Measurements from ENCODE around the gene ACSS1. TPM values are rescaled to one million over a fixed set of nuclear protein-coding genes. Genes with fewer than 3 reads are reported as not detected.
"Not testable (repeated sequence)": the region's sequence is repeated elsewhere in the genome, so short reads cannot be mapped to it uniquely, and the experiment has no call there.

The ACSS1 gene
- total RNA-seq, 1 experiment from 2014 or later = 1.5 TPM

DNA sequence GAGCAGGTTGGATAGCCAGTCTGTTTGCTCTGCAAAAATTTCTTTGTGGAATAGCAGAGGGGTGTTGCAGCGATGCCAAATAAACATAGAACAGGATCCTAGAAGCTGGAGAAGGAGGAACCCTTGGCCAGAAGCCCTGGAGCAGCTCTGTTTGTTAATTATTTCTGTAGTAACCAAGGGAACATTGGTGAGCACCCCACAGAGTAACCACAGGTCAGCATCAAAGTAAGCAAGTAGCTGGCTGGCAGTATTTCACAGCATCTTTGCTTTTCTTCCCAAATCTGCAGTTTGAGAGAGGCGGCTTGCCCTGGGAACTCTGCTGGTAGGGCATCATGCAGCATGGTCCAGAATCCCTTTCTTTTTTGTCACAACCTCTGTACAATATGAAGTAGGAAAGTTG is 52.7 kb downstream of the ACSS1 start (continued):
- TF ChIP-seq, protein P1, sequence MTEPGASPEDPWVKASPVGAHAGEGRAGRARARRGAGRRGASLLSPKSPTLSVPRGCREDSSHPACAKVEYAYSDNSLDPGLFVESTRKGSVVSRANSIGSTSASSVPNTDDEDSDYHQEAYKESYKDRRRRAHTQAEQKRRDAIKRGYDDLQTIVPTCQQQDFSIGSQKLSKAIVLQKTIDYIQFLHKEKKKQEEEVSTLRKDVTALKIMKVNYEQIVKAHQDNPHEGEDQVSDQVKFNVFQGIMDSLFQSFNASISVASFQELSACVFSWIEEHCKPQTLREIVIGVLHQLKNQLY (CRISPR knock-in tag; IDR thresholded peaks at IDR 0.05) = no peak
- TF ChIP-seq TEAD4 (CRISPR knock-in tag; IDR thresholded peaks at IDR 0.05) (no peak), ATF1 (CRISPR knock-in tag; IDR thresholded peaks at IDR 0.05) (no peak), SMAD4 (CRISPR knock-in tag; IDR thresholded peaks at IDR 0.05) (no peak)
- TF ChIP-seq, protein P2, sequence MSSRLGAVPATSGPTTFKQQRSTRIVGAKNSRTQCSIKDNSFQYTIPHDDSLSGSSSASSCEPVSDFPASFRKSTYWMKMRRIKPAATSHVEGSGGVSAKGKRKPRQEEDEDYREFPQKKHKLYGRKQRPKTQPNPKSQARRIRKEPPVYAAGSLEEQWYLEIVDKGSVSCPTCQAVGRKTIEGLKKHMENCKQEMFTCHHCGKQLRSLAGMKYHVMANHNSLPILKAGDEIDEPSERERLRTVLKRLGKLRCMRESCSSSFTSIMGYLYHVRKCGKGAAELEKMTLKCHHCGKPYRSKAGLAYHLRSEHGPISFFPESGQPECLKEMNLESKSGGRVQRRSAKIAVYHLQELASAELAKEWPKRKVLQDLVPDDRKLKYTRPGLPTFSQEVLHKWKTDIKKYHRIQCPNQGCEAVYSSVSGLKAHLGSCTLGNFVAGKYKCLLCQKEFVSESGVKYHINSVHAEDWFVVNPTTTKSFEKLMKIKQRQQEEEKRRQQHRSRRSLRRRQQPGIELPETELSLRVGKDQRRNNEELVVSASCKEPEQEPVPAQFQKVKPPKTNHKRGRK (CRISPR knock-in tag; IDR thresholded peaks at IDR 0.05; ENCODE audit: borderline replicate concordance) = no peak

DNA sequence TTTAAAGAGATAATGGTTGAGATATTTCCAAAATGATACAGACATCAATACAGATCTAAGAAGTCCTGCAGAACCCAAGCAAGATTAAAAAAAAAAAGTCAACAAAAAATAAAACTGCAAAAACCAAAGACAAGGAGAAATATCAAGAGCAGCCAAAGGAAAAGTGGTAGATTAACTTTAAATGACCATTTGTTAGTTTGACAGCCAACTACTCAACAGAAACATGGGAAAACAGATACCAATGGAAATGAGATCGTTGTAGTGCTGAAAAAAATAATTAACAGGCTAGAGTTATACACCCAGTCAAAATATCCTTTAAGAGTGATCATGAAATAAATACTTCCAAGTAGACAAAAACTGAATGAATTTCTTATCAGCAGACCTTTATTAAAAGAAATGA is 54.9 kb downstream of the ACSS1 start:
- ATAC-seq (no peak), DNase-seq (ENCODE audit: low spot score) (no peak)
- Mint-ChIP-seq H3K4me3 (no peak overlapping the region), H3K27me3 (ENCODE audit: low read depth) (peaks cover 4% of the 10 kb centered on the region; the same call in 1 of the 2 replicates), H3K27ac (no peak overlapping the region), H3K4me1 (no peaks in the 10 kb centered on the region), H3K36me3 (no peaks in the 10 kb centered on the region), H3K9me3 (peaks cover 8% of the 10 kb centered on the region)
- POLR2A ChIA-PET = no interaction called here
- TF ChIP-seq ZNF263 (CRISPR knock-in tag; IDR thresholded peaks at IDR 0.05; ENCODE audit: low read depth) (no peak), GABPB1 (CRISPR knock-in tag; IDR thresholded peaks at IDR 0.05) (no peak), ZNF232 (CRISPR knock-in tag; IDR thresholded peaks at IDR 0.05) (no peak), ZNF317 (CRISPR knock-in tag; IDR thresholded peaks at IDR 0.05; ENCODE audit: borderline replicate concordance, low read depth) (0 out of 2 replicates have a peak, but pooled peaks have one; percentile 36), JAZF1 (CRISPR knock-in tag; IDR thresholded peaks at IDR 0.05) (no peak)
- TF ChIP-seq, protein P3, sequence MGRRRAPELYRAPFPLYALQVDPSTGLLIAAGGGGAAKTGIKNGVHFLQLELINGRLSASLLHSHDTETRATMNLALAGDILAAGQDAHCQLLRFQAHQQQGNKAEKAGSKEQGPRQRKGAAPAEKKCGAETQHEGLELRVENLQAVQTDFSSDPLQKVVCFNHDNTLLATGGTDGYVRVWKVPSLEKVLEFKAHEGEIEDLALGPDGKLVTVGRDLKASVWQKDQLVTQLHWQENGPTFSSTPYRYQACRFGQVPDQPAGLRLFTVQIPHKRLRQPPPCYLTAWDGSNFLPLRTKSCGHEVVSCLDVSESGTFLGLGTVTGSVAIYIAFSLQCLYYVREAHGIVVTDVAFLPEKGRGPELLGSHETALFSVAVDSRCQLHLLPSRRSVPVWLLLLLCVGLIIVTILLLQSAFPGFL (CRISPR knock-in tag; IDR thresholded peaks at IDR 0.05; ENCODE audit: borderline replicate concordance) = no peak
- TF ChIP-seq, protein P4, sequence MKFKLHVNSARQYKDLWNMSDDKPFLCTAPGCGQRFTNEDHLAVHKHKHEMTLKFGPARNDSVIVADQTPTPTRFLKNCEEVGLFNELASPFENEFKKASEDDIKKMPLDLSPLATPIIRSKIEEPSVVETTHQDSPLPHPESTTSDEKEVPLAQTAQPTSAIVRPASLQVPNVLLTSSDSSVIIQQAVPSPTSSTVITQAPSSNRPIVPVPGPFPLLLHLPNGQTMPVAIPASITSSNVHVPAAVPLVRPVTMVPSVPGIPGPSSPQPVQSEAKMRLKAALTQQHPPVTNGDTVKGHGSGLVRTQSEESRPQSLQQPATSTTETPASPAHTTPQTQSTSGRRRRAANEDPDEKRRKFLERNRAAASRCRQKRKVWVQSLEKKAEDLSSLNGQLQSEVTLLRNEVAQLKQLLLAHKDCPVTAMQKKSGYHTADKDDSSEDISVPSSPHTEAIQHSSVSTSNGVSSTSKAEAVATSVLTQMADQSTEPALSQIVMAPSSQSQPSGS (CRISPR knock-in tag; IDR thresholded peaks at IDR 0.05; ENCODE audit: borderline replicate concordance, low read depth) = no peak
- TF ChIP-seq, protein P1 (CRISPR knock-in tag; IDR thresholded peaks at IDR 0.05) = no peak
- CTCF ChIA-PET = no interaction called here

DNA sequence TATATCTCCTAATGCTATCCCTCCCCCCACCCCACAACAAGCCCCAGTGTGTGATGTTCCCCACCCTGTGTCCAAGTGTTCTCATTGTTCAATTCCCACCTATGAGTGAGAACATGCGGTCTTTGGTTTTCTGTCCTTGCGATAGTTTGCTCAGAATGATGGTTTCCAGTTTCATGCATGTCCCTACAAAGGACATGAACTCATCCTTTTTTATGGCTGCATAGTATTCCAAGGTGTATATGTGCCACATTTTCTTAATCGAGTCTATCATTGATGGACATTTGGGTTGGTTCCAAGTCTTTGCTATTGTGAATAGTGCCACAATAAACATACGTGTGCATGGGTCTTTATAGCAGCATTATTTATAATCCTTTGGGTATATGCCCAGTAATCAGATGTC is 56.6 kb downstream of the ACSS1 start:
- H3K27ac Mint-ChIP-seq; POLR2A ChIA-PET; H3K4me3 Mint-ChIP-seq; H3K27me3 Mint-ChIP-seq (ENCODE audit: low read depth); DNase-seq (ENCODE audit: low spot score); H3K4me1 Mint-ChIP-seq; H3K9me3 Mint-ChIP-seq; CTCF ChIA-PET; ATAC-seq; H3K36me3 Mint-ChIP-seq: not testable (repeated sequence)

DNA sequence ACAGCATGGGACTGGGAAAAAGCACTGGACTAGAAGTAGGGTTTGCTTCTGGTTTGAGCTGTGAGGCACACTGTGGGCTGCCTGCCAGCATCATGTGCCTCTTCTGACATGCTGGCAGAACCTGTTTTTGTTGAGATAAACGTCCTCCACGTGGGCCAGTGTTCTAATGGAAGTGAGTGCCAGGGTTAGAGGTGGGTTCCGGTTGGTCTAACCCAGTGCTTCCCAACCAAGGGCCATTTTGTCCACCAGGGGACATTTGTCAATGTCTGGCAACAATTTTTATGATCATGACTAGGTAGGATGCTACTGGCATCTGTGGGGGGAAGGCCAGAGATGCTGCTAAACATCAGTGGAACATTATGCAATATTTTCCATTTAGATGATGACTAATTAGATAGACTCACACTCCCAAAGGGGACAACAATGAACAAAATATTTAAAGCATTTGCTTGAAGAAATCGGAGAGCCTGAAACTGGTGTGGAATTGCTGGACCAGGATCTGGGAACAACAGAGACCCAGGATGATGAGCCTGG is 57.6 kb downstream of the ACSS1 start:
- Mint-ChIP-seq H3K36me3 (no peaks in the 10 kb centered on the region), H3K9me3 (peaks cover 8% of the 10 kb centered on the region), H3K27me3 (ENCODE audit: low read depth) (peaks cover 4% of the 10 kb centered on the region; the same call in 1 of the 2 replicates), H3K4me1 (no peaks in the 10 kb centered on the region), H3K4me3 (no peak overlapping the region), H3K27ac (no peak overlapping the region)
- ChIA-PET POLR2A (no interaction called here), CTCF (no interaction called here)
- DNase-seq (ENCODE audit: low spot score) = no peak
- ATAC-seq = no peak
- no peak for TF ChIP-seq TEAD1 (CRISPR knock-in tag; IDR thresholded peaks at IDR 0.05)
- TF ChIP-seq, protein P5, sequence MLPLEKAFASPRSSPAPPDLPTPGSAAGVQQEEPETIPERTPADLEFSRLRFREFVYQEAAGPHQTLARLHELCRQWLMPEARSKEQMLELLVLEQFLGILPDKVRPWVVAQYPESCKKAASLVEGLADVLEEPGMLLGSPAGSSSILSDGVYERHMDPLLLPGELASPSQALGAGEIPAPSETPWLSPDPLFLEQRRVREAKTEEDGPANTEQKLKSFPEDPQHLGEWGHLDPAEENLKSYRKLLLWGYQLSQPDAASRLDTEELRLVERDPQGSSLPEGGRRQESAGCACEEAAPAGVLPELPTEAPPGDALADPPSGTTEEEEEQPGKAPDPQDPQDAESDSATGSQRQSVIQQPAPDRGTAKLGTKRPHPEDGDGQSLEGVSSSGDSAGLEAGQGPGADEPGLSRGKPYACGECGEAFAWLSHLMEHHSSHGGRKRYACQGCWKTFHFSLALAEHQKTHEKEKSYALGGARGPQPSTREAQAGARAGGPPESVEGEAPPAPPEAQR (CRISPR knock-in tag; IDR thresholded peaks at IDR 0.05) = no peak
- TF ChIP-seq ETV6 (CRISPR knock-in tag; IDR thresholded peaks at IDR 0.05) = no peak
- TF ChIP-seq, protein P1 (CRISPR knock-in tag; IDR thresholded peaks at IDR 0.05) = no peak
- TF ChIP-seq, protein P6, sequence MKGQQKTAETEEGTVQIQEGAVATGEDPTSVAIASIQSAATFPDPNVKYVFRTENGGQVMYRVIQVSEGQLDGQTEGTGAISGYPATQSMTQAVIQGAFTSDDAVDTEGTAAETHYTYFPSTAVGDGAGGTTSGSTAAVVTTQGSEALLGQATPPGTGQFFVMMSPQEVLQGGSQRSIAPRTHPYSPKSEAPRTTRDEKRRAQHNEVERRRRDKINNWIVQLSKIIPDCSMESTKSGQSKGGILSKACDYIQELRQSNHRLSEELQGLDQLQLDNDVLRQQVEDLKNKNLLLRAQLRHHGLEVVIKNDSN (CRISPR knock-in tag; IDR thresholded peaks at IDR 0.05) = no peak
- TF ChIP-seq ZNF671 (CRISPR knock-in tag; IDR thresholded peaks at IDR 0.05) = no peak
- TF ChIP-seq, protein P7, sequence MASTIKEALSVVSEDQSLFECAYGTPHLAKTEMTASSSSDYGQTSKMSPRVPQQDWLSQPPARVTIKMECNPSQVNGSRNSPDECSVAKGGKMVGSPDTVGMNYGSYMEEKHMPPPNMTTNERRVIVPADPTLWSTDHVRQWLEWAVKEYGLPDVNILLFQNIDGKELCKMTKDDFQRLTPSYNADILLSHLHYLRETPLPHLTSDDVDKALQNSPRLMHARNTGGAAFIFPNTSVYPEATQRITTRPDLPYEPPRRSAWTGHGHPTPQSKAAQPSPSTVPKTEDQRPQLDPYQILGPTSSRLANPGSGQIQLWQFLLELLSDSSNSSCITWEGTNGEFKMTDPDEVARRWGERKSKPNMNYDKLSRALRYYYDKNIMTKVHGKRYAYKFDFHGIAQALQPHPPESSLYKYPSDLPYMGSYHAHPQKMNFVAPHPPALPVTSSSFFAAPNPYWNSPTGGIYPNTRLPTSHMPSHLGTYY (CRISPR knock-in tag; IDR thresholded peaks at IDR 0.05) = no peak
- TF ChIP-seq OVOL2 (CRISPR knock-in tag; IDR thresholded peaks at IDR 0.05; ENCODE audit: borderline replicate concordance) = no peak
- TF ChIP-seq NFE2L1 (CRISPR knock-in tag; IDR thresholded peaks at IDR 0.05) = no peak
- no peak for TF ChIP-seq ZNF416 (CRISPR knock-in tag; IDR thresholded peaks at IDR 0.05)

Measured in WTC11 (cell line).